Mesodermal cell (in vitro differentiated cells): ENCODE measurements around the gene ZNF827.

Experiments
- H3K27ac ChIP-seq: 2 replicates; pipeline ENCODE4 v1.7.0; 2013; ENCODE audit warnings: mild to moderate bottlenecking, low read depth, low read length, moderate library complexity; ENCODE audit not compliant: severe bottlenecking
- H3K36me3 ChIP-seq: 2 replicates; pipeline ENCODE4 v1.7.1; 2013; ENCODE audit warnings: mild to moderate bottlenecking, low read length, moderate library complexity; ENCODE audit not compliant: control insufficient read depth, insufficient read depth
- H3K4me1 ChIP-seq: one replicate; pipeline ENCODE4 v1.7.1; 2013; ENCODE audit warnings: mild to moderate bottlenecking, low read length; ENCODE audit not compliant: insufficient read depth, control insufficient read depth, poor library complexity, severe bottlenecking
- H3K4me3 ChIP-seq: 2 replicates; pipeline ENCODE4 v1.7.0; 2013; ENCODE audit warnings: low read length, control low read depth, mild to moderate bottlenecking; ENCODE audit not compliant: insufficient read depth, poor library complexity, severe bottlenecking; ENCODE audit errors: extremely low read depth
- H3K9me3 ChIP-seq: 2 replicates; pipeline ENCODE4 v1.7.1; 2013; ENCODE audit warnings: mild to moderate bottlenecking, low read length, moderate library complexity; ENCODE audit not compliant: control insufficient read depth
- WGBS, 2 experiments: methylation state at CpG; one replicate each; pipeline ENCODE4 v1.1.5; 2013; ENCODE audit warnings: missing lambda C conversion rate in 2 of 2; ENCODE audit not compliant: insufficient coverage in 2 of 2; 5-methylcytosine and 5-hydroxymethylcytosine counted together

Gene ZNF827

GRCh38 chr4:145795521-145795920, 143.1 kb downstream of the ZNF827 start:
- no peak overlapping the region for H3K4me3 ChIP-seq
- peaks cover 13% of the 10 kb centered on the region for H3K36me3 ChIP-seq
- no peaks in the 10 kb centered on the region for H3K4me1 ChIP-seq
- no peak overlapping the region for H3K27ac ChIP-seq
- 90 to 100% methylated on average over 3 to 4 of the region's 4 CpGs for WGBS, 2 experiments
- H3K9me3 ChIP-seq, result no peaks in the 10 kb centered on the region

- Histone ChIP-seq H3K4me1 (no peaks in the 10 kb centered on the region), H3K4me3 (no peak overlapping the region), H3K36me3 (peaks cover 4% of the 10 kb centered on the region), H3K9me3 (no peaks in the 10 kb centered on the region), H3K27ac (no peak overlapping the region)
- 94 to 97% methylated on average over 3 to 4 of the region's 5 CpGs for WGBS, 2 experiments
Measured at GRCh38 chr4:145792429-145792828, 146.2 kb downstream of the ZNF827 start.

- no peak overlapping the region for H3K27ac ChIP-seq
- no peak overlapping the region for H3K4me3 ChIP-seq
- H3K4me1 ChIP-seq, result no peaks in the 10 kb centered on the region
- H3K9me3 ChIP-seq, result no peaks in the 10 kb centered on the region
- 80 to 100% methylated on average over 1 of the region's 2 CpGs for WGBS, 2 experiments
- peaks cover 2% of the 10 kb centered on the region for H3K36me3 ChIP-seq
Measured at GRCh38 chr4:145791988-145792387, 146.6 kb downstream of the ZNF827 start.

GRCh38 chr4:145788755-145789154, 149.9 kb downstream of the ZNF827 start:
- peaks cover 11% of the 10 kb centered on the region for H3K36me3 ChIP-seq
- peaks cover 3% of the 10 kb centered on the region for H3K9me3 ChIP-seq
- no peak overlapping the region for H3K4me3 ChIP-seq
- H3K4me1 ChIP-seq, result no peaks in the 10 kb centered on the region
- H3K27ac ChIP-seq, result no peak overlapping the region
- WGBS, 2 experiments, result 83% methylated on average over 1 of the region's 2 CpGs; no CpG with 5 or more reads in 1 of the 2 experiments

GRCh38 chr4:145786830-145787229, 151.8 kb downstream of the ZNF827 start:
- Histone ChIP-seq H3K36me3 (peaks cover 20% of the 10 kb centered on the region), H3K27ac (no peak overlapping the region), H3K4me3 (no peak overlapping the region), H3K4me1 (peaks cover 12% of the 10 kb centered on the region), H3K9me3 (peaks cover 3% of the 10 kb centered on the region)
- WGBS, 2 experiments, result 98 to 100% methylated on average over 5 of the region's 5 CpGs

GRCh38 chr4:145786261-145786660, 152.4 kb downstream of the ZNF827 start:
- Histone ChIP-seq H3K9me3 (peaks cover 3% of the 10 kb centered on the region), H3K4me3 (no peak overlapping the region), H3K36me3 (peaks cover 20% of the 10 kb centered on the region), H3K27ac (no peak overlapping the region), H3K4me1 (peaks cover 13% of the 10 kb centered on the region)
- WGBS, 2 experiments, result 100% methylated on average over 1 of the region's 2 CpGs; no CpG with 5 or more reads in 1 of the 2 experiments

- Histone ChIP-seq H3K27ac (no peak overlapping the region), H3K4me1 (peaks cover 13% of the 10 kb centered on the region), H3K9me3 (peaks cover 3% of the 10 kb centered on the region), H3K36me3 (peaks cover 20% of the 10 kb centered on the region), H3K4me3 (no peak overlapping the region)
- 90% methylated on average over 1 of the region's 2 CpGs; no CpG with 5 or more reads in 1 of the 2 experiments for WGBS, 2 experiments
Measured at GRCh38 chr4:145785391-145786008, 153.1 kb downstream of the ZNF827 start.

GRCh38 chr4:145784036-145784435, 154.6 kb downstream of the ZNF827 start:
- WGBS, 2 experiments, result no CpG with 5 or more reads among the region's 2 CpGs
- Histone ChIP-seq H3K9me3 (peaks cover 3% of the 10 kb centered on the region), H3K36me3 (peaks cover 21% of the 10 kb centered on the region), H3K4me3 (no peak overlapping the region), H3K4me1 (peaks cover 20% of the 10 kb centered on the region), H3K27ac (no peak overlapping the region)

GRCh38 chr4:145782756-145783155, 155.9 kb downstream of the ZNF827 start:
- Histone ChIP-seq H3K4me3 (no peak overlapping the region), H3K27ac (no peak overlapping the region), H3K4me1 (peaks cover 28% of the 10 kb centered on the region), H3K36me3 (peaks cover 31% of the 10 kb centered on the region), H3K9me3 (peaks cover 3% of the 10 kb centered on the region)
- WGBS, 2 experiments, result 82 to 93% methylated on average over 2 to 3 of the region's 5 CpGs

- Histone ChIP-seq H3K9me3 (peaks cover 3% of the 10 kb centered on the region), H3K36me3 (peaks cover 39% of the 10 kb centered on the region), H3K4me3 (no peak overlapping the region), H3K27ac (no peak overlapping the region), H3K4me1 (peaks cover 28% of the 10 kb centered on the region)
- 88 to 100% methylated on average over 1 of the region's 2 CpGs for WGBS, 2 experiments
Measured at GRCh38 chr4:145781351-145781750, 157.3 kb downstream of the ZNF827 start.

- Histone ChIP-seq H3K4me3 (no peak overlapping the region), H3K9me3 (peaks cover 3% of the 10 kb centered on the region), H3K27ac (peak overlapping the region; percentile 78), H3K36me3 (peaks cover 54% of the 10 kb centered on the region), H3K4me1 (peaks cover 28% of the 10 kb centered on the region)
- 85 to 86% methylated on average over 4 to 5 of the region's 8 CpGs for WGBS, 2 experiments
Measured at GRCh38 chr4:145779319-145779801, 159.3 kb downstream of the ZNF827 start.
